H1 (cell line): Measurements from ENCODE around the gene GNB1. TPM values are rescaled to one million over a fixed set of nuclear protein-coding genes. Genes with fewer than 3 reads are reported as not detected.

Source experiments
- CTCF ChIA-PET: fragments of 300-600 bp; sonication (Branson Sonifier 250); formaldehyde crosslinking; loops from one replicate; lab custom pipeline; 2021; ENCODE audit not compliant: partially characterized antibody; lab: Charles Lee
- POLR2A ChIA-PET: fragments of 300-600 bp; sonication (Branson Sonifier 250); formaldehyde crosslinking; loops from one replicate; lab custom pipeline; 2021; ENCODE audit warnings: inconsistent platforms; ENCODE audit not compliant: partially characterized antibody; lab: Charles Lee
- DNase-seq, 2 experiments: peaks; one replicate each; pipeline versions ENCODE4 v3.0.0 to v3.0.0-alpha.2; 2010 to 2022; ENCODE audit warnings: low spot score in 2 of 2, low read depth in 1 of 2, mixed read lengths in 1 of 2
- FAIRE-seq: peaks from 2 replicates; lab custom pipeline; 2011; peaks lifted over from hg19 to GRCh38; lab: Jason Lieb, UNC
- H2AFZ ChIP-seq: 2 replicates; pipeline ENCODE4 v1.8.1; 2012; ENCODE audit warnings: low read length, inconsistent platforms
- H2AK5ac ChIP-seq: 2 replicates; pipeline ENCODE4 v1.6.1; 2013; ENCODE audit warnings: low read depth, low read length
- H2BK120ac ChIP-seq: replicated peaks from 2 replicates; pipeline ENCODE3; 2013; ENCODE audit warnings: low read depth, low read length, inconsistent platforms
- H2BK12ac ChIP-seq: 2 replicates; pipeline ENCODE4 v1.6.1; 2013; ENCODE audit warnings: low read depth, low read length
- H2BK15ac ChIP-seq: 2 replicates; pipeline ENCODE4 v1.6.1; 2013; ENCODE audit warnings: low read length
- H2BK20ac ChIP-seq: 2 replicates; pipeline ENCODE4 v1.6.1; 2013; ENCODE audit warnings: low read length
- H2BK5ac ChIP-seq: 2 replicates; pipeline ENCODE4 v1.6.1; 2013; ENCODE audit warnings: low read depth, low read length
- H3K14ac ChIP-seq: 2 replicates; pipeline ENCODE4 v1.6.1; 2013; ENCODE audit warnings: inconsistent platforms; ENCODE audit not compliant: insufficient read length
- H3K18ac ChIP-seq: 2 replicates; pipeline ENCODE4 v1.6.1; 2013; ENCODE audit warnings: low read length; ENCODE audit errors: extremely low read depth
- H3K23ac ChIP-seq: 2 replicates; pipeline ENCODE4 v1.6.1; 2013; ENCODE audit warnings: inconsistent platforms; ENCODE audit not compliant: insufficient read length
- H3K23me2 ChIP-seq: 2 replicates; pipeline ENCODE4 v1.6.1; 2013; ENCODE audit warnings: low read depth, low read length
- H3K27ac ChIP-seq: 2 replicates; pipeline ENCODE4 v1.6.1; 2011; ENCODE audit warnings: low read depth, low read length, inconsistent platforms
- H3K27me3 ChIP-seq, 4 experiments: replicated peaks in 1 of 4; 1 replicate in 1 of 4; 2 replicates in 3 of 4; pipeline versions ENCODE4 v1.6.1 to v1.8.1; 2011 to 2013; ENCODE audit warnings: low read length in 3 of 4, mild to moderate bottlenecking in 3 of 4, inconsistent platforms in 2 of 4, mixed read lengths in 2 of 4, moderate library complexity in 1 of 4; ENCODE audit not compliant: control insufficient read depth in 3 of 4, insufficient read depth in 3 of 4; ENCODE audit errors: extremely low read depth in 1 of 4
- H3K36me3 ChIP-seq, 4 experiments: 2 replicates each; pipeline versions ENCODE4 v1.6.1 to v1.8.1; 2011 to 2013; ENCODE audit warnings: mild to moderate bottlenecking in 4 of 4, low read length in 3 of 4, moderate library complexity in 2 of 4, control low read depth in 1 of 4, inconsistent platforms in 1 of 4; ENCODE audit not compliant: insufficient read depth in 4 of 4, control insufficient read depth in 2 of 4
- H3K4ac ChIP-seq: replicated peaks from 2 replicates; pipeline ENCODE3; 2013; ENCODE audit warnings: low read length, low read depth, mixed read lengths, inconsistent platforms; ENCODE audit not compliant: insufficient read length
- H3K4me1 ChIP-seq, 4 experiments: replicated peaks in 1 of 4; 1 replicate in 1 of 4; 2 replicates in 3 of 4; pipeline versions ENCODE4 v1.6.1 to v1.8.1; 2011 to 2013; ENCODE audit warnings: low read length in 3 of 4, inconsistent platforms in 2 of 4, mixed read lengths in 1 of 4; ENCODE audit not compliant: insufficient read depth in 4 of 4, control insufficient read depth in 3 of 4
- H3K4me2 ChIP-seq, 2 experiments: 2 replicates each; pipeline versions ENCODE4 v1.6.1 to v1.8.1; 2011 to 2013; ENCODE audit warnings: low read depth in 2 of 2, low read length in 2 of 2, control low read depth in 1 of 2, inconsistent platforms in 1 of 2, mild to moderate bottlenecking in 1 of 2; ENCODE audit not compliant: insufficient read depth in 1 of 2
- H3K4me3 ChIP-seq, 4 experiments: fragments of 200-600, 300-600 bp in 1 of 4; sonication (generic), shearing (Covaris generic), sonication (Bioruptor Twin) in 1 of 4; 2 replicates each; pipeline versions ENCODE4 v1.5.1 to v1.8.1; 2011 to 2016; ENCODE audit warnings: low read length in 4 of 4, low read depth in 3 of 4, control low read depth in 2 of 4, inconsistent platforms in 2 of 4, mild to moderate bottlenecking in 2 of 4, mixed read lengths in 1 of 4, moderate library complexity in 1 of 4; ENCODE audit not compliant: insufficient read depth in 2 of 4; ENCODE audit errors: extremely low read depth in 1 of 4
- H3K56ac ChIP-seq: replicated peaks from 2 replicates; pipeline ENCODE3; 2013; ENCODE audit warnings: low read depth, mild to moderate bottlenecking, mixed read lengths, low read length, inconsistent platforms; ENCODE audit not compliant: insufficient read length
- H3K79me1 ChIP-seq: 2 replicates; pipeline ENCODE4 v1.6.1; 2013; ENCODE audit warnings: low read depth, low read length, control low read depth
- H3K79me2 ChIP-seq, 2 experiments: 2 replicates each; pipeline versions ENCODE4 v1.6.1 to v1.8.1; 2012 to 2013; ENCODE audit warnings: low read length in 2 of 2, mild to moderate bottlenecking in 2 of 2, inconsistent platforms in 1 of 2; ENCODE audit not compliant: insufficient read depth in 2 of 2, control insufficient read depth in 1 of 2
- H3K9ac ChIP-seq, 4 experiments: replicated peaks in 1 of 4; 1 replicate in 1 of 4; 2 replicates in 3 of 4; pipeline versions ENCODE4 v1.6.1 to v1.8.1; 2011 to 2013; ENCODE audit warnings: low read depth in 3 of 4, low read length in 3 of 4, control low read depth in 2 of 4, mild to moderate bottlenecking in 2 of 4, moderate library complexity in 2 of 4, inconsistent platforms in 1 of 4; ENCODE audit errors: extremely low read depth in 1 of 4
- H3K9me3 ChIP-seq, 2 experiments: 2 replicates each; pipeline versions ENCODE4 v1.6.1 to v1.8.1; 2012 to 2013; ENCODE audit warnings: mild to moderate bottlenecking in 2 of 2, moderate library complexity in 2 of 2, control low read depth in 1 of 2, inconsistent platforms in 1 of 2, low read depth in 1 of 2, low read length in 1 of 2, mixed read lengths in 1 of 2; ENCODE audit not compliant: insufficient read depth in 2 of 2
- H4K20me1 ChIP-seq, 2 experiments: replicated peaks in 1 of 2; 2 replicates each; pipeline versions ENCODE3 to v1.8.1; 2011 to 2013; ENCODE audit warnings: inconsistent platforms in 2 of 2, low read length in 2 of 2, mild to moderate bottlenecking in 1 of 2; ENCODE audit not compliant: insufficient read depth in 2 of 2, control insufficient read depth in 1 of 2
- H4K5ac ChIP-seq: 2 replicates; pipeline ENCODE4 v1.6.1; 2013; ENCODE audit warnings: low read length, low read depth, mixed read lengths, inconsistent platforms; ENCODE audit not compliant: insufficient read length
- H4K8ac ChIP-seq: 2 replicates; pipeline ENCODE4 v1.8.0; 2013; ENCODE audit warnings: mild to moderate bottlenecking, moderate library complexity, low read length, inconsistent platforms; ENCODE audit not compliant: insufficient read depth; ENCODE audit errors: extremely low read depth
- H4K91ac ChIP-seq: replicated peaks from 2 replicates; pipeline ENCODE3; 2013; ENCODE audit warnings: low read length, mixed read lengths, inconsistent platforms; ENCODE audit not compliant: insufficient read length
- ATF2 ChIP-seq: IDR thresholded peaks from 2 replicates; pipeline ENCODE4 v1.6.1; 2012; ENCODE audit warnings: low read length, inconsistent platforms
- BRCA1 ChIP-seq: IDR thresholded peaks from 2 replicates; pipeline ENCODE4 v1.6.1; 2012; ENCODE audit warnings: low read depth, low read length, improper control_type of control experiment
- CEBPB ChIP-seq: IDR thresholded peaks from 2 replicates; pipeline ENCODE4 v1.6.1; 2012; ENCODE audit warnings: low read depth, low read length
- CREB1 ChIP-seq: IDR thresholded peaks from 2 replicates; pipeline ENCODE4 v1.6.1; 2012; ENCODE audit warnings: inconsistent platforms
- CTCF ChIP-seq, 3 experiments: IDR thresholded peaks; 1 replicate in 2 of 3; 2 replicates in 1 of 3; pipeline versions ENCODE4 v1.5.1 to v1.6.1; 2011; ENCODE audit warnings: low read length in 3 of 3, mild to moderate bottlenecking in 3 of 3, inconsistent platforms in 2 of 3, low read depth in 1 of 3, moderate library complexity in 1 of 3; ENCODE audit not compliant: insufficient read depth in 1 of 3; ENCODE audit errors: control extremely low read depth in 1 of 3
- HDAC6 ChIP-seq: IDR thresholded peaks from one replicate; pipeline ENCODE4 v1.7.1; 2012; ENCODE audit warnings: low read depth, mild to moderate bottlenecking, inconsistent platforms, low read length, moderate library complexity
- KDM4A ChIP-seq: IDR thresholded peaks from one replicate; pipeline ENCODE4 v1.7.1; 2012; ENCODE audit warnings: low read depth, mild to moderate bottlenecking, moderate library complexity, low read length, inconsistent platforms; ENCODE audit not compliant: severe bottlenecking
- PHF8 ChIP-seq: fragments of 200-600 bp; sonication (generic); conservative IDR thresholded peaks from 2 replicates; pipeline ENCODE4 v1.7.1; 2012; ENCODE audit warnings: low read depth, mild to moderate bottlenecking, inconsistent platforms, low read length, moderate library complexity
- TEAD4 ChIP-seq: IDR thresholded peaks from 2 replicates; pipeline ENCODE4 v1.6.1; 2012; ENCODE audit warnings: low read depth, low read length, inconsistent platforms, mixed read lengths
- YY1 ChIP-seq: IDR thresholded peaks from 2 replicates; pipeline ENCODE4 v1.6.1; 2011; ENCODE audit warnings: low read depth, mild to moderate bottlenecking, low read length
- WGBS, 2 experiments: shearing (Covaris generic) in 1 of 2; methylation state at CpG; one replicate each; pipeline versions ENCODE4 v1.1.6 to v1.1.7; 2013 to 2015; ENCODE audit warnings: low lambda C conversion rate in 2 of 2, mixed read lengths in 2 of 2, inconsistent platforms in 1 of 2, low coverage in 1 of 2, missing lambda C conversion rate in 1 of 2; ENCODE audit not compliant: insufficient replicate concordance in 2 of 2, insufficient coverage in 1 of 2, insufficient read length in 1 of 2; ENCODE audit errors: extremely low coverage in 1 of 2, missing lambda C conversion rate in 1 of 2; 5-methylcytosine and 5-hydroxymethylcytosine counted together
- polyA plus RNA-seq, 7 experiments: library from polyadenylated mRNA; depleted of rRNA in 3 of 7; stranded (reverse) in 5 of 7; unstranded in 2 of 7; fragments of >200 nt in 5 of 7; fragments of 200-250 nt in 2 of 7; gene quantifications; 1 replicate in 5 of 7; 2 replicates in 1 of 7; 4 replicates in 1 of 7; pipeline versions ENCODE4 v1.2.1 to v1.2.3, GENCODE V29; 2011 to 2013; ENCODE audit warnings: missing spikeins in 2 of 7, mixed read lengths in 2 of 7
- total RNA-seq: library from RNA; stranded (reverse); fragmentation: NEBNext Ultra II Directional; extraction: Animal tissue kit (Norgen Biotek cat#: 25700); gene quantifications from 2 replicates; pipeline ENCODE4 v1.2.1, GENCODE V29; 2021

GNB1 gene
- total and polyA plus RNA-seq, 2 of the 8 experiments (the other 6 are each of a cell fraction or from before 2014, with no cell fraction given), result 343 to 382 TPM

- WGBS, 2 experiments, result 84% methylated on average over 3 of the region's 3 CpGs; no CpG with 5 or more reads in 1 of the 2 experiments
- no peak overlapping the region for H2BK120ac ChIP-seq
- FAIRE-seq (no peak), DNase-seq (no peak)
- no peak overlapping the region for H3K18ac ChIP-seq
- H2BK15ac ChIP-seq, result no peak overlapping the region
- H3K23me2 ChIP-seq, result no peaks in the 10 kb centered on the region
- no peak overlapping the region for H4K5ac ChIP-seq
- H2AK5ac ChIP-seq, result no peak overlapping the region
- H3K9me3 ChIP-seq, result no peaks in the 10 kb centered on the region
- H4K8ac ChIP-seq, result no peak overlapping the region
- H2BK5ac ChIP-seq, result no peak overlapping the region
- H3K4me2 ChIP-seq, result no peak overlapping the region
- no peak overlapping the region for H3K4ac ChIP-seq
- H3K27me3 ChIP-seq, result no peaks in the 10 kb centered on the region
- H3K36me3 ChIP-seq, result peaks cover 0 to 4% (median 0%) of the 10 kb centered on the region in 4 experiments; a peak in 2 of 8 replicates
- no peak overlapping the region for H4K91ac ChIP-seq
- H3K14ac ChIP-seq, result no peak overlapping the region
- TF ChIP-seq CREB1, result no peak
- TF ChIP-seq HDAC6, result no peak
- TF ChIP-seq CTCF (IDR thresholded peaks at IDR 0.05; ENCODE audit: control extremely low read depth in 1 of 3, insufficient read depth in 1 of 3, low read depth in 1 of 3, low read length in 3 of 3), result no peak
- TF ChIP-seq BRCA1, result no peak
- no peak for TF ChIP-seq KDM4A
- no peak for TF ChIP-seq PHF8
- TF ChIP-seq CEBPB, result no peak
- TF ChIP-seq ATF2, result no peak
- TF ChIP-seq TEAD4, result no peak
- TF ChIP-seq YY1, result no peak
- H3K56ac ChIP-seq, result no peak overlapping the region
- no peak overlapping the region for H3K27ac ChIP-seq
- ChIA-PET POLR2A (no interaction called here), CTCF (interaction anchor here (0.7 to 1.6 kb wide), 2 partner anchors 27 to 64 kb away, joined by 3 read pairs; no protein-coding TSS in a partner anchor)
- peaks cover 0 to 2% (median 0%) of the 10 kb centered on the region in 4 experiments; a peak in 1 of 7 replicates for H3K4me1 ChIP-seq
- H3K23ac ChIP-seq, result no peak overlapping the region
- H3K79me1 ChIP-seq, result peaks cover 8% of the 10 kb centered on the region
- H3K9ac ChIP-seq, result no peak overlapping the region
- H2AFZ ChIP-seq, result no peak overlapping the region
- H4K20me1 ChIP-seq, result peaks cover 21 to 22% of the 10 kb centered on the region in 2 experiments
- H3K79me2 ChIP-seq, result peaks cover 21 to 89% of the 10 kb centered on the region in 2 experiments; a peak in 3 of 4 replicates
- no peak overlapping the region for H3K4me3 ChIP-seq
- no peak overlapping the region for H2BK20ac ChIP-seq
- H2BK12ac ChIP-seq, result no peak overlapping the region
These were observed 49.3 kb downstream of the GNB1 start for GRCh38 chr1:1841575-1841995.
